Erythroblast (primary cell): ENCODE measurements around the gene TTYH2.

Source experiments
- GATA1 ChIP-seq: IDR thresholded peaks from 2 replicates; pipeline ENCODE4 v1.6.1; 2011; ENCODE audit warnings: low read depth, mild to moderate bottlenecking, control low read depth, low read length, moderate library complexity
- POLR2A ChIP-seq: IDR thresholded peaks from 2 replicates; pipeline ENCODE4 v1.6.1; 2011; ENCODE audit warnings: mild to moderate bottlenecking, low read length

GRCh38 chr17:74272731-74273201 lies 59.4 kb downstream of the TTYH2 start:
- no peak for TF ChIP-seq POLR2A
- TF ChIP-seq GATA1: no peak
